Activated CD4-positive, alpha-beta T cell treated with anti-CD3 and anti-CD28 coated beads, Interleukin-2, Interleukin-6, amounts not matched to agents 100 ng/mL and 50 ng/mL, durations not matched to agents 16 hours and 8 hours (primary cell): ENCODE results near the gene CAVIN1.
A peak's percentile ranks its signal among the peaks of the same experiment; 100 is the strongest.
"Not testable (repeated sequence)": the region's sequence is repeated elsewhere in the genome, so short reads cannot be mapped to it uniquely, and the experiment has no call there.

ENCODE experiments used
- DNase-seq: peaks from one replicate; pipeline ENCODE4 v3.0.0-alpha.2; 2020

CAVIN1 gene

DNA sequence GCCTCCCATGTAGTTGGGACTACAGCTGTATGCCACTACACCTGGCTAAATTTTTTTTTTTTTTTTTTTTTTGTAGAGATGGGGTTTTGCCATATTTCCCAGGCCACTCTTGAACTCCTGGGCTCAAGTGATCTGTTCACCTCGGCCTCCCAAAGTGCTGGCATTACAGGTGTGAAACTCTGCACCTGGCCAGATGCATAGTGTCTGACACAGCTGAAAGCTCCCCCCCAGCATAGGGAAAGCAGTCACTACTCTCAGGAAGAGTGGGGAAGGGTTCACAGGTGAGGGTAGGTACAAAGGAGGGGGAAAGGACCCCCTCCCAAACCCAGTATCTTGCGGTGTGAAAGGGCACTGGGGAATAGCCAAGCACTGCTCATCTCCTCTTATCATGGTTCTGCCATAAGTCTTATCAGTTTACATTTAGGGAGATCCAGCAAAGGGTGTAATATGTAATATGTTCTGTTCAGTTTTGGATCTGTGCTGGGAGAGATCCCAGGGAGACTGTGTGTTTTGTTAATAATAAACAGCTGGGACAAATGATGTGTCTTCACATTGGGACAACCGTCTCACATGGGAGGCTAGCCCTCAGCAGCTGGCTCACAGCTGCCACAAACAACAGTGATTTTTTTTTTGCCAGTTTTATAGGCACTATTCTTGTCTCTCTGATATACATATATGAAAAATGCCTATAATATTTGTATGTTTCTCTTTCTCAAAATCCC, 6.8 kb upstream of the CAVIN1 start:
- no peak for DNase-seq

DNA sequence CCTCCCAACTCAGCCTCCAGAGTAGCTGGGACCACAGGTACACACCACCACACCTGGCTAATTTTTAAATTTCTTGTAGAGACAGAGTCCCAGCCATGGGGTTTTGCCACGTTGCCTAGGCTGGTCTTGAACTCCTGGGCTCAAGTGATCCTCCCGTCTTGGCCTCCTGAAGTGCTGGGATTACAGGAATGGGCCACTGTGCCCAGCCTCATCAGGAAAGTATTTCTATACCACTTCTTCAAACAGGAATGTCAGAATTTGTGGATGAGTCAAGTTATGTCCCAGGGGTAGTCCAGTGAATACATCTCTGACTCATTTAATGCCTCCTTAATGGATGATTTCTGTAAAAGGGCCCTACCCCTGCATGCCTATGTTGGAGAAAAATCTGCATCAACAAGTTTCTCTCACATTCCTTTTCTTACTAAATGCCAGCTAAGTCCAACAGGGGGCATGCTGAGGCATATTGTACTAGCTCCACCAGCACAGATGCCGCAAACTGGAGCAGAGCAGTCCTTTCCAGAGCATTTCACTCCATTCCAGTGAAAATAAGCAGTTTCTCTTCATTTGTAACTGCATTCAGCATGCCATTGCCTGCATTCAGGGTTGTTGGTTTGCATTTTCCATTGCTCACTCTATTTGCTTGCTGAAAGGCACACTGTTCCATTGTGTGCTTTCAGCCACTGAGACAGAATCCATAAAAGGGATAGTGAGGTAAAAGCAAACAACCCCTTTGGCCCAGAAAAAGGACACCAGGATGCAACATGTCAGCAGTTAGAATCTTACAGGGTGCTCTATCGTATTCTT, 5.3 kb upstream of the CAVIN1 start:
- DNase-seq: peak; percentile 43

GRCh38 chr17:42424991-42425610, 2.0 kb upstream of the CAVIN1 start:
- no peak for DNase-seq

DNA sequence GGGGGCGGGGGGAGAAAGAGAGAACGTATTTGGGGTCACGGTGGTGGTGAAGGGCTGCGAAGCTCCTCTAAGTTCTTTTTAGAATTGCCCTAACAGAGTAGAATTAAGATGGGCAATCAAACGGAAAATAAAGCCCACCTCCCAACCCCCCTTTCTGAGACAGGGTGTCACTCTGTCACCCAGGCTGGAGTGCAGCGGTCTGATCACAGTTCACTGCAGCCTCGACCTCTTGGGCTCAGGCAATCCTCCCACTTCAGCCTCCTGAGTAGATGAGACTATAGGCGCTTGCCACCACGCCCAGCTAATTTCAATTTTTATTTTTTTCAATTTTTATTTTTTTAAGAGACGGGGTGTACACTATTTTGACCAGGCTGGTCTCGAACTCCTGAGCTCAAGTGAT, 710 bp upstream of the CAVIN1 start:
- DNase-seq: no peak

DNA sequence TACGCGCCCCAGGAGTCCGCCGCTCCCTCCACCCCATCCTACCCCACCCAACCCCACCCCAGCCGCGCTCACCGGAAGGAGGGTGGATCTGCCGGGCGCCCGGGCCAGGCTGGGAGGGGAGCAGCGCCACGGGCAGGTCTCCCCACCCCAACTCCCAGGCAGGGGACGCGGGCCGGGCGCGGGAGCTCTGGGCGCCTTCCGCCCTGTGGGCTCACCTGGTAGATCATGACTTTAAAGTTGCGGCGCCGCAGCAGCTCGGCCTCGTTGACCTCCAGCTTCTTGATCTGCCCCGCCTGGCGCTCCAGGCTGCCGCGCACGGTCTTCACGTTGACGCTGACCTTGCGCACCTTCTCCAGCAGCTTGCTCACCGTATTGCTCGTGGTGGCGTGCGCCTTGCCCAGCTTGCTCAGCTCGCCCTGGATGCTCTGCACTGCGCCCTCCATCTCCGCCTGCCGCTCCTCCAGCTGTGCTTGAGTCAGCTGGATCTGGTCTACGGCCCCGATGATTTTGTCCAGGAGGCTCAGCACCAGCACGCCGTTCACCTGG, 571 bp downstream of the CAVIN1 start:
- peak; percentile 23 for DNase-seq

DNA sequence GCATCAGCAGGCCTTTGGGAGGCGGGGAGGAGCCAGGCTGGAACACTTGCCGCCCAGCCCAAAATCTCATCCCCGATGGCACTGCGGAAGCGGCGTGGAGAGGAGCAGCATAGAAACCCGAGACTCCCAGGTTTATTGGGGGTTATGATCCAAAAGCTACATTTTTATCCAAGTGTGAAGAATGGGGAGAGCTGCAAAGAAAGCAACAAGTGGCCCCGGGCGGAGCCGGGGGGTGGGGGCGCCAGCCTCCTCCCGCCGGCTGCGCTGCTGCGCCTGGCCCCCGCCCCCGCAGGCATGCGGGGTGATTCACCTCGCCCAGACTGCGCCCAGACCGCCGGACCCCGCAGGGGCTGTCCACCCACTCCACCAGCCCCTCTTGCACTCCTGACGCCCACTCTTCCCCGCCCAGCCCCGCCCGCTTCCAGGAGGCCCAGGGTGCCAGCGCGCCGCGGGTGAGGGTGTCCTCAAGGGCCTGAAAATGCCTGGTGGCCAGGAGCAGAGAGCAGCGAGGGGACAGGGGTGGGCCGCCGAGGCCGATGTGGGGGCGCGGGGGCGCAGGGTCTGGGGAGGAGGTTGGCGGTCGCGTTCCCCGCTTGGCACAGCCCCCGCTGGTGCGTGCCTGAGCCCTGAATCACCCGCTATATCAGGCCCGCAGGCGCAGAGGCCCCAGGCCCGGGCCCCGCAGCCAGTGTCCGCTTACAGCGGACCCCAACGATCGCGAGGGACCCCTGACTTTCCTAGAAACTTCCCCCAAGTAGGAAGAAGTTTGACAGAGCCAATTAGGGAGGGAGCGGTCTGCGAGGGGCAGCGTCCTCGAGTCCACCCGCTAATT, 1.3 kb downstream of the CAVIN1 start:
- DNase-seq: no peak

- no peak for DNase-seq
These were observed 1.9 kb downstream of the CAVIN1 start for GRCh38 chr17:42421136-42421506.

- not testable (repeated sequence) for DNase-seq
These were observed 5.1 kb downstream of the CAVIN1 start for GRCh38 chr17:42417981-42418380.

GRCh38 chr17:42414704-42415409, 8.2 kb downstream of the CAVIN1 start:
- DNase-seq: peak; percentile 44

DNA sequence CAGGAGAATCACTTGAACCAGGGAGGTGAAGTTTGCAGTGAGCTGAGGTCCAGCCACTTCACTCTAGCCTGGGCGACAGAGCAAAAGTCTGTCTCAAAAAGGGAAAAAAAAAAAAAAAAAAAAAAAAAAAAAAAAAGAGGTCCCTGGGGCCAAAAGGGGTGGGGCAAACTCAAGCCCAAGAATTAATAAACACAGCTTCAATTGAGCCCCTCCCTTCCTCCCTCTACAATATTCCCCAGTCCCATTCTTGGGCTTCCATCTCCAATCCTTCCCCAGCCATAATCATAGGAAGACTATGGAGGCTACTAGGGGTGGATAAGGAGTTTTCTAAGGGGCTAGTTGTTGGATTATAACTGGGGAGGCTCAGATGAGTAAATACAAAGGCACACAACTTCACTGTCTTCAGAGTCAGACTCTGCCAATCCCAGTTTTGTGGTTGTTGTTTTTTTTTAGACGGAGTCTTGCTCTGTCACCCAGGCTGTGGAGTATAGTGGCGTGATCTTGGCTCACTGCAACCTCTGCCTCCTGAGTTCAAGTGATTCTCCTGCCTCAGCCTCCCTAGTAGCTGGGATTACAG, 9.5 kb downstream of the CAVIN1 start:
- no peak for DNase-seq

- DNase-seq: no peak
These were observed 11.0 kb downstream of the CAVIN1 start for GRCh38 chr17:42411905-42412679.

DNA sequence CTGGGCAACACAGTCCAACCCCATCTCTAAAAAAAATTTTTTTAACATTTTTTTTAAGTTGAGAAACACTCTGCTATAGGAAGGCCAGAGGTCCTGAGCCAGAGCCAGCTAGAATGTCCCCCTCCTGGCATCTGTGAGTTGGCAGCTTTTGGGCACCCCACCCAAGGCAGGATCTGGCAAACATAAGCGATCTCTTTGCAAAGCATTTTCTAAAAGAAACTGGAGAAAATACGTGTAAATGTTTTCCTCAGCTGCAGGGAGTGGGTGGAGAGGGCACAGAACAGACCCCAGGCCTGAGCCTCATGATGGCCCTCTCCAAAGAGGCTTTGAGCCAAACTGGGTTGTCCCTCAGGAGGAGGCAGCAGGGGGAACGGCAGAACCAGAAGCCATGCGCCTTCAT, 11.7 kb downstream of the CAVIN1 start:
- DNase-seq: no peak

- DNase-seq: no peak
These were observed 12.8 kb downstream of the CAVIN1 start for GRCh38 chr17:42410319-42410685.

GRCh38 chr17:42409523-42410318, 13.3 kb downstream of the CAVIN1 start:
- DNase-seq: no peak

DNA sequence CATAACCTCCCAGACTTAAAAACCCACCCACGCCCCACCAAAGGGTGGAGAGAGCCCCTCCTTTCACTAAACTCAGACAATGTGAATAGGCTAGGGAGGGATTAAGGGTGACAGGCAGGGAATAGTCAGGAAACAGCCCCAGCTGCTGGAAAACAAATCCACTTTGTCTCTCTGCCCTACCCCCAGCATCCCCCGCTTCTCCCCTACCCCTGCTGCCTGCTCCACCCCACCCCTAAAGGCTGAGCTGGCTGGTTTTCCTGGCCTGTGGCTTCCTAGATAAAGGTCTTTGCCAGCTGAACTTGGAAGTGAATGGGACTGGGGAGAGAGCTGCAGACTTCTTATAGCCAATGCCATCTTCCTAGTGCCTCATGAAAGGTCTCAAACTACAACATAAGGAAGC, 15.0 kb downstream of the CAVIN1 start:
- DNase-seq: no peak

- DNase-seq: peak; percentile 69
These were observed 15.7 kb downstream of the CAVIN1 start for GRCh38 chr17:42407289-42407836.

- DNase-seq: no peak
These were observed 16.3 kb downstream of the CAVIN1 start for GRCh38 chr17:42406615-42407288.

GRCh38 chr17:42405963-42406495, 17.0 kb downstream of the CAVIN1 start:
- DNase-seq: peak; percentile 87

DNA sequence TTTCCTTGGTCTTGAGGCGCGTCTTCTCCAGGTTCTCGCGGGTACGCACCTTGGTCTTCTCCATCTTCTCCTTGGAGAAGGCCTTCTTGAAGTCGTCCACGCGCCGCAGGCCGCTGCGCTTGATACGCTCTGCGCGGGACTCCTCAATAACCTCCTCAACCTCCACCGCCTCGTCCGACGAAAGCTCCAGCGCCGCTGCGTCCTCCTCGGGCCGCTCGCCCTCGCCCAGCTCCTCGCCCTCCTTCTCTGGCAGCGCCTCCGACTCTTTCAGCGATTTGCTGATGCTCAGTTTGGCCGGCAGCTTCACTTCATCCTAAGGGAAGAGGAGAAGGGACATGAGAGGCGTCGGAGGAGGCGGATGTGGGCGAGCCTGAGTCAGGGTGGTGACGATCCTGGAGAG, 18.0 kb downstream of the CAVIN1 start:
- DNase-seq: no peak
